OCI-LY7 (cell line): ENCODE data around the gene NDC80.

ENCODE experiments used
- CTCF ChIP-seq: fragments of 200-600 bp; sonication (generic); conservative IDR thresholded peaks from 2 replicates; pipeline ENCODE4 v1.5.1; 2014; ENCODE audit warnings: mild to moderate bottlenecking, antibody characterized with exemption, low read length, moderate library complexity, mixed read lengths
- EZH2phosphoT487 ChIP-seq: fragments of 200-600 bp; sonication (generic); IDR thresholded peaks from 2 replicates; pipeline ENCODE4 v1.6.1; 2018; ENCODE audit warnings: low read depth, borderline replicate concordance, mild to moderate bottlenecking, mixed run types, antibody characterized with exemption, low read length, moderate library complexity, mixed read lengths

- TF ChIP-seq EZH2phosphoT487, result no peak
- TF ChIP-seq CTCF, result no peak
Observed at GRCh38 chr18:2635586-2635985, 64.2 kb downstream of the NDC80 start.
